Fibroblast of lung (primary cell): Measurements from ENCODE around the gene PPP1R2C.

Experiments used
- EZH2 ChIP-seq: IDR thresholded peaks from 2 replicates; pipeline ENCODE4 v1.5.1; 2012; ENCODE audit warnings: low read length, control low read depth, mild to moderate bottlenecking; ENCODE audit errors: missing control alignments
- TF ChIP-seq, protein P1 (sequence below), 2 donors: IDR thresholded peaks in 1 of 2; conservative IDR thresholded peaks in 1 of 2; 1 replicate in 1 of 2; 2 replicates in 1 of 2; pipeline ENCODE4 v1.5.1; 2011 to 2012; ENCODE audit warnings: low read length in 2 of 2, control low read depth in 1 of 2, inconsistent platforms in 1 of 2, low read depth in 1 of 2, mild to moderate bottlenecking in 1 of 2

DNA sequence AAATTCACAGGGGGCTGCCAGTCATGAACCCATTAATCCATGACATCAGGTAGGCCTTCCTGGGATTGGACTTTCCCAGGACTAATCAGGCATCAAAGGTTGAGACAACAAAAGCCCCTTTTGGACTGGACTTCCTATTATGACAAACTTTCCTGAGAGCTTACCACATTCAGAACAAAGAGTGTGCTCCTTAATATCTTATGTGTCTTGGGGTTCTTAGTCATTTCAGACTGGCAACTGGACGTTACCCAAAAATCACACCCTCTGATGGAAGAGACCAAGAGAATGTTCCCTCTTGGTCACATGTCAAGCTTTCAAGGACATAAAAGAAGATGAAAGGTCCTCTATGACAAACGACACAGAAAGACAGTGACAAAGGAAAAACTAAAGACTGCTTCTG, 31.6 kb upstream of the PPP1R2C start:
- TF ChIP-seq, protein P1, sequence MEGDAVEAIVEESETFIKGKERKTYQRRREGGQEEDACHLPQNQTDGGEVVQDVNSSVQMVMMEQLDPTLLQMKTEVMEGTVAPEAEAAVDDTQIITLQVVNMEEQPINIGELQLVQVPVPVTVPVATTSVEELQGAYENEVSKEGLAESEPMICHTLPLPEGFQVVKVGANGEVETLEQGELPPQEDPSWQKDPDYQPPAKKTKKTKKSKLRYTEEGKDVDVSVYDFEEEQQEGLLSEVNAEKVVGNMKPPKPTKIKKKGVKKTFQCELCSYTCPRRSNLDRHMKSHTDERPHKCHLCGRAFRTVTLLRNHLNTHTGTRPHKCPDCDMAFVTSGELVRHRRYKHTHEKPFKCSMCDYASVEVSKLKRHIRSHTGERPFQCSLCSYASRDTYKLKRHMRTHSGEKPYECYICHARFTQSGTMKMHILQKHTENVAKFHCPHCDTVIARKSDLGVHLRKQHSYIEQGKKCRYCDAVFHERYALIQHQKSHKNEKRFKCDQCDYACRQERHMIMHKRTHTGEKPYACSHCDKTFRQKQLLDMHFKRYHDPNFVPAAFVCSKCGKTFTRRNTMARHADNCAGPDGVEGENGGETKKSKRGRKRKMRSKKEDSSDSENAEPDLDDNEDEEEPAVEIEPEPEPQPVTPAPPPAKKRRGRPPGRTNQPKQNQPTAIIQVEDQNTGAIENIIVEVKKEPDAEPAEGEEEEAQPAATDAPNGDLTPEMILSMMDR (conservative IDR thresholded peaks at IDR 0.05 in 1 of 2, IDR thresholded peaks at IDR 0.05 in 1 of 2; ENCODE audit: low read depth in 1 of 2, low read length in 2 of 2) = no peak
- no peak for TF ChIP-seq EZH2
